Gastroesophageal sphincter (tissue), 4 donors: ENCODE measurements around the gene SNAPC1. TPM values are rescaled to one million over a fixed set of nuclear protein-coding genes. Genes with fewer than 3 reads are reported as not detected.
"Not testable (repeated sequence)": the region's sequence is repeated elsewhere in the genome, so short reads cannot be mapped to it uniquely, and the experiment has no call there.

Source experiments
- ATAC-seq: fragments of 150-250 bp; one replicate; pipeline ENCODE4 v1.9.1; 2016; ENCODE audit warnings: mild to moderate bottlenecking, moderate library complexity
- H3K27ac ChIP-seq, 4 donors: fragments of 200-600 bp; sonication (generic) in 3 of 4; 1 replicate in 3 of 4; 2 replicates in 1 of 4; pipeline ENCODE4 v1.5.1; 2016 to 2019
- H3K27me3 ChIP-seq: fragments of 200-600 bp; sonication (generic); one replicate; pipeline ENCODE4 v1.5.1; 2019
- H3K36me3 ChIP-seq, 2 donors: fragments of 200-600 bp; sonication (generic); one replicate each; pipeline ENCODE4 v1.5.1; 2019; ENCODE audit warnings: control low read depth in 1 of 2
- H3K4me1 ChIP-seq, 3 donors: fragments of 200-600 bp; sonication (generic); 1 replicate in 2 of 3; 2 replicates in 1 of 3; pipeline ENCODE4 v1.5.1; 2016 to 2019; ENCODE audit warnings: control low read depth in 2 of 3
- H3K4me3 ChIP-seq, 2 donors: fragments of 200-600 bp; sonication (generic); one replicate each; pipeline ENCODE4 v1.5.1; 2019; ENCODE audit warnings: mild to moderate bottlenecking in 1 of 2, moderate library complexity in 1 of 2
- H3K9me3 ChIP-seq, 3 donors: fragments of 200-600 bp; sonication (generic); one replicate each; pipeline ENCODE4 v1.5.1; 2017 to 2019; ENCODE audit warnings: control low read depth in 2 of 3
- CTCF ChIP-seq, 4 experiments: fragments of 200-600 bp in 2 of 4; fragments of 450-650 bp in 2 of 4; sonication (generic) in 1 of 4; IDR thresholded peaks; one replicate each; pipeline ENCODE4 v1.5.1; 2017 to 2019; ENCODE audit warnings: antibody characterized with exemption in 4 of 4, mild to moderate bottlenecking in 2 of 4, moderate library complexity in 2 of 4
- EP300 ChIP-seq: sonication (generic); formaldehyde crosslinking; IDR thresholded peaks from one replicate; pipeline ENCODE4 v1.6.1; 2017; ENCODE audit warnings: antibody characterized with exemption, mild to moderate bottlenecking
- POLR2A ChIP-seq, 2 donors: fragments of 450-650 bp; IDR thresholded peaks; one replicate each; pipeline ENCODE4 v1.6.1; 2017; ENCODE audit warnings: antibody characterized with exemption in 2 of 2, mild to moderate bottlenecking in 2 of 2, moderate library complexity in 1 of 2
- POLR2AphosphoS5 ChIP-seq: sonication (generic); formaldehyde crosslinking; IDR thresholded peaks from one replicate; pipeline ENCODE4 v1.6.1; 2017; ENCODE audit warnings: antibody characterized with exemption
- WGBS, 2 donors: methylation state at CpG; one replicate each; pipeline ENCODE4 v1.1.5; 2018; ENCODE audit warnings: low coverage in 1 of 2; 5-methylcytosine and 5-hydroxymethylcytosine counted together
- total RNA-seq, 4 donors: library from RNA; depleted of rRNA; stranded (reverse); fragments of >200 nt; gene quantifications; one replicate each; pipeline ENCODE4 v1.1.0, GENCODE V29; 2016

The SNAPC1 gene
- total RNA-seq, 4 donors from 2014 or later, result 5.4 to 8.7 (median 6.7) TPM

- TF ChIP-seq CTCF (IDR thresholded peaks at IDR 0.05), result no peak
- TF ChIP-seq POLR2A (IDR thresholded peaks at IDR 0.05), result no peak
- no peak for TF ChIP-seq EP300
- no peak for TF ChIP-seq POLR2AphosphoS5
- ATAC-seq, result no peak
- WGBS, 2 donors, result 20 to 33% methylated on average over 6 to 8 of the region's 8 CpGs
Observed at GRCh38 chr14:61751475-61751989, 10.7 kb upstream of the SNAPC1 start.

GRCh38 chr14:61752626-61753025 is 9.6 kb upstream of the SNAPC1 start:
- H3K27me3 ChIP-seq, result no peaks in the 10 kb centered on the region
- no peak for ATAC-seq
- H3K9me3 ChIP-seq, result no peaks in the 10 kb centered on the region
- peak overlapping the region in 2 of 4 donors; percentile 86 to 96 for H3K27ac ChIP-seq
- peaks cover 0 to 5% of the 10 kb centered on the region in 2 donors for H3K36me3 ChIP-seq
- 62 to 89% methylated on average over 2 to 4 of the region's 4 CpGs for WGBS, 2 donors
- TF ChIP-seq POLR2AphosphoS5 (no peak), EP300 (no peak), CTCF (IDR thresholded peaks at IDR 0.05) (no peak), POLR2A (IDR thresholded peaks at IDR 0.05) (no peak)
- H3K4me3 ChIP-seq, result no peak overlapping the region
- H3K4me1 ChIP-seq, result peaks cover 3 to 36% (median 7%) of the 10 kb centered on the region in 3 donors

More at GRCh38 chr14:61751475-61751989, 10.7 kb upstream of the SNAPC1 start:
- Histone ChIP-seq H3K27ac (peak overlapping the region; percentile 82 to 99 (median 91)), H3K4me1 (peaks cover 3 to 47% (median 7%) of the 10 kb centered on the region in 3 donors), H3K36me3 (peaks cover 0 to 15% of the 10 kb centered on the region in 2 donors), H3K9me3 (no peaks in the 10 kb centered on the region), H3K27me3 (no peaks in the 10 kb centered on the region), H3K4me3 (peak overlapping the region; percentile 58 to 98)

GRCh38 chr14:61753631-61754030 is 8.6 kb upstream of the SNAPC1 start:
- no peaks in the 10 kb centered on the region for H3K9me3 ChIP-seq
- no peaks in the 10 kb centered on the region for H3K36me3 ChIP-seq
- no peak overlapping the region for H3K27ac ChIP-seq
- peaks cover 3 to 32% (median 7%) of the 10 kb centered on the region in 3 donors for H3K4me1 ChIP-seq
- H3K4me3 ChIP-seq, result no peak overlapping the region
- TF ChIP-seq POLR2AphosphoS5 (no peak), POLR2A (IDR thresholded peaks at IDR 0.05) (no peak), CTCF (IDR thresholded peaks at IDR 0.05) (no peak), EP300 (no peak)
- no peaks in the 10 kb centered on the region for H3K27me3 ChIP-seq
- no peak for ATAC-seq

GRCh38 chr14:61754627-61755381 is 7.4 kb upstream of the SNAPC1 start:
- 57 to 71% methylated on average over 5 of the region's 5 CpGs for whole genome bisulfite sequencing, 2 donors
- H3K4me3 ChIP-seq, result no peak overlapping the region
- H3K36me3 ChIP-seq, result no peaks in the 10 kb centered on the region
- no peak for ATAC-seq
- no peaks in the 10 kb centered on the region for H3K9me3 ChIP-seq
- H3K27me3 ChIP-seq, result no peaks in the 10 kb centered on the region
- peaks cover 0 to 20% (median 6%) of the 10 kb centered on the region in 3 donors for H3K4me1 ChIP-seq
- peak overlapping the region in 2 of 4 donors; percentile 24 to 61 for H3K27ac ChIP-seq
- TF ChIP-seq POLR2A (IDR thresholded peaks at IDR 0.05) (no peak), CTCF (IDR thresholded peaks at IDR 0.05) (no peak), EP300 (no peak), POLR2AphosphoS5 (no peak)

GRCh38 chr14:61755382-61755742 is 6.9 kb upstream of the SNAPC1 start:
- not testable (repeated sequence) for H3K36me3 ChIP-seq, ATAC-seq, H3K27me3 ChIP-seq, H3K9me3 ChIP-seq, H3K4me3 ChIP-seq
- peaks cover 0 to 14% (median 3%) of the 10 kb centered on the region in 3 donors for H3K4me1 ChIP-seq
- H3K27ac ChIP-seq, result peak overlapping the region in 2 of 4 donors; percentile 24 to 61
